ENCODE results near the gene TFF2.

The TFF2 gene

GRCh38 chr21:42300045-42300583 lies 50.7 kb downstream of the TFF2 start:
- Mint-ChIP-seq H3K9me3 (no peaks in the 10 kb centered on the region), H3K27ac (peak overlapping the region; percentile 77), H3K36me3 (ENCODE audit: low read depth) (peaks cover 21% of the 10 kb centered on the region), H3K27me3 (peaks cover 10% of the 10 kb centered on the region), H3K4me1 (ENCODE audit: low read depth) (peaks cover 84% of the 10 kb centered on the region), H3K4me3 (no peak overlapping the region)
- intact Hi-C loops (cut with micrococcal nuclease) = no loop called here

- Mint-ChIP-seq H3K36me3 (ENCODE audit: low read depth) (peaks cover 21% of the 10 kb centered on the region), H3K27ac (peak overlapping the region; percentile 77), H3K4me1 (ENCODE audit: low read depth) (peaks cover 78% of the 10 kb centered on the region), H3K27me3 (peaks cover 4% of the 10 kb centered on the region), H3K4me3 (no peak overlapping the region), H3K9me3 (no peaks in the 10 kb centered on the region)
- intact Hi-C loops (cut with micrococcal nuclease) = no loop called here
These were observed 51.3 kb downstream of the TFF2 start for GRCh38 chr21:42299324-42300044.

GRCh38 chr21:42298657-42299056 lies 52.1 kb downstream of the TFF2 start:
- Mint-ChIP-seq H3K36me3 (ENCODE audit: low read depth) (peaks cover 21% of the 10 kb centered on the region), H3K27ac (no peak overlapping the region), H3K4me3 (no peak overlapping the region), H3K9me3 (no peaks in the 10 kb centered on the region), H3K4me1 (ENCODE audit: low read depth) (peaks cover 75% of the 10 kb centered on the region), H3K27me3 (no peaks in the 10 kb centered on the region)
- intact Hi-C loops (cut with micrococcal nuclease) = no loop called here

GRCh38 chr21:42298237-42298636 lies 52.6 kb downstream of the TFF2 start:
- Mint-ChIP-seq H3K9me3 (no peaks in the 10 kb centered on the region), H3K4me1 (ENCODE audit: low read depth) (peaks cover 71% of the 10 kb centered on the region), H3K36me3 (ENCODE audit: low read depth) (peaks cover 21% of the 10 kb centered on the region), H3K4me3 (no peak overlapping the region), H3K27ac (no peak overlapping the region), H3K27me3 (no peaks in the 10 kb centered on the region)
- intact Hi-C loops (cut with micrococcal nuclease) = no loop called here

GRCh38 chr21:42297377-42297776 lies 53.4 kb downstream of the TFF2 start:
- peak overlapping the region; percentile 81 for H3K27ac Mint-ChIP-seq

GRCh38 chr21:42296501-42296900 lies 54.3 kb downstream of the TFF2 start:
- peak overlapping the region; percentile 31 for H3K4me3 Mint-ChIP-seq
- intact Hi-C loops (cut with micrococcal nuclease) = no loop called here
- H3K36me3 Mint-ChIP-seq (ENCODE audit: low read depth) = peaks cover 21% of the 10 kb centered on the region
- H3K9me3 Mint-ChIP-seq = no peaks in the 10 kb centered on the region
- H3K27ac Mint-ChIP-seq = peak overlapping the region; percentile 81
- no peaks in the 10 kb centered on the region for H3K27me3 Mint-ChIP-seq
- peaks cover 59% of the 10 kb centered on the region for H3K4me1 Mint-ChIP-seq (ENCODE audit: low read depth)

More at GRCh38 chr21:42297377-42297776, 53.4 kb downstream of the TFF2 start:
- Mint-ChIP-seq H3K4me1 (ENCODE audit: low read depth) (peaks cover 65% of the 10 kb centered on the region), H3K4me3 (no peak overlapping the region), H3K36me3 (ENCODE audit: low read depth) (peaks cover 21% of the 10 kb centered on the region), H3K27me3 (no peaks in the 10 kb centered on the region), H3K9me3 (no peaks in the 10 kb centered on the region)
- intact Hi-C loops (cut with micrococcal nuclease) = no loop called here

Measured in dendritic cell treated with granulocyte-macrophage colony-stimulating factor and Interleukin-4, amounts not matched to agents 40 ng/mL and 50 ng/mL, for 4 days (primary cell).